SK-N-SH (cell line): ENCODE results near the gene TMEM52B. TPM values are rescaled to one million over a fixed set of nuclear protein-coding genes. Genes with fewer than 3 reads are reported as not detected.
A peak's percentile ranks its signal among the peaks of the same experiment; 100 is the strongest.

Source experiments
- CTCF ChIA-PET: fragments of 300-600, 350-600 bp; formaldehyde crosslinking; extraction: SDS; loops from one replicate; lab custom pipeline; 2021; lab: Yijun Ruan, JAX
- POLR2A ChIA-PET: fragments of 350-600 bp; sonication (Branson Sonifier 250); formaldehyde crosslinking; extraction: SDS; loops from one replicate; lab custom pipeline; 2020; ENCODE audit warnings: antibody characterized with exemption, inconsistent platforms; lab: Yijun Ruan, JAX
- DNase-seq: peaks from one replicate; pipeline ENCODE4 v3.0.0; 2012
- H2AFZ ChIP-seq: fragments of 200-600 bp; sonication (generic); 2 replicates; pipeline ENCODE4 v1.8.1; 2016; ENCODE audit warnings: antibody characterized with exemption, mild to moderate bottlenecking, low read depth
- H3F3A ChIP-seq: fragments of 200-600 bp; sonication (generic); replicated peaks from 2 replicates; pipeline ENCODE3; 2016; ENCODE audit warnings: antibody characterized with exemption, mild to moderate bottlenecking; ENCODE audit not compliant: insufficient read depth
- H3K27ac ChIP-seq, 2 experiments: fragments of 200-500 bp in 1 of 2; fragments of 200-600 bp in 1 of 2; sonication (Bioruptor generic) in 1 of 2; sonication (generic), shearing (Covaris generic) in 1 of 2; 2 replicates each; pipeline versions ENCODE4 v1.5.1 to v1.6.1; 2014 to 2016; ENCODE audit warnings: low read depth in 2 of 2, inconsistent platforms in 1 of 2, low read length in 1 of 2, mild to moderate bottlenecking in 1 of 2, mixed read lengths in 1 of 2
- H3K27me3 ChIP-seq: fragments of 200-600 bp; sonication (generic), shearing (Covaris generic); 2 replicates; pipeline ENCODE4 v1.6.1; 2016; ENCODE audit warnings: mixed run types; ENCODE audit not compliant: insufficient read depth
- H3K36me3 ChIP-seq, 2 experiments: fragments of 200-500 bp in 1 of 2; fragments of 200-600 bp in 1 of 2; sonication (Bioruptor generic) in 1 of 2; sonication (generic) in 1 of 2; replicated peaks in 1 of 2; 2 replicates each; pipeline versions ENCODE3 to v1.5.1; 2014 to 2016; ENCODE audit warnings: low read length in 1 of 2, mild to moderate bottlenecking in 1 of 2; ENCODE audit not compliant: insufficient read depth in 2 of 2, control insufficient read depth in 1 of 2
- H3K4me1 ChIP-seq, 2 experiments: fragments of 200-500 bp in 1 of 2; fragments of 200-600 bp in 1 of 2; sonication (Bioruptor generic) in 1 of 2; sonication (generic), shearing (Covaris generic) in 1 of 2; 2 replicates each; pipeline versions ENCODE4 v1.5.1 to v1.6.1; 2014 to 2016; ENCODE audit warnings: low read depth in 1 of 2, low read length in 1 of 2, mixed run types in 1 of 2; ENCODE audit not compliant: insufficient read depth in 2 of 2, control insufficient read depth in 1 of 2
- H3K4me2 ChIP-seq: fragments of 200-600 bp; sonication (generic), shearing (Covaris generic); 2 replicates; pipeline ENCODE4 v1.6.1; 2017; ENCODE audit warnings: mixed run types
- H3K4me3 ChIP-seq, 2 experiments: fragments of 200-500 bp in 1 of 2; fragments of 200-600 bp in 1 of 2; sonication (Bioruptor generic) in 1 of 2; sonication (generic), shearing (Covaris generic) in 1 of 2; 2 replicates each; pipeline versions ENCODE4 v1.5.1 to v1.8.1; 2014 to 2016; ENCODE audit warnings: low read depth in 2 of 2, inconsistent platforms in 1 of 2, low read length in 1 of 2, mild to moderate bottlenecking in 1 of 2, mixed read lengths in 1 of 2, moderate library complexity in 1 of 2
- H3K79me2 ChIP-seq: fragments of 200-600 bp; sonication (generic); 2 replicates; pipeline ENCODE4 v1.8.1; 2017; ENCODE audit warnings: mild to moderate bottlenecking; ENCODE audit not compliant: insufficient read depth
- H3K9ac ChIP-seq: fragments of 200-600 bp; sonication (generic); 2 replicates; pipeline ENCODE4 v1.6.1; 2017; ENCODE audit warnings: mixed run types
- H3K9me2 ChIP-seq: fragments of 200-600 bp; sonication (generic); 2 replicates; pipeline ENCODE4 v1.6.1; 2017; ENCODE audit warnings: mixed run types
- H3K9me3 ChIP-seq: fragments of 200-600 bp; sonication (generic); 2 replicates; pipeline ENCODE4 v1.6.1; 2017; ENCODE audit warnings: mixed run types, mild to moderate bottlenecking, moderate library complexity
- H4K20me1 ChIP-seq: fragments of 200-600 bp; sonication (generic); 2 replicates; pipeline ENCODE4 v1.6.1; 2017; ENCODE audit warnings: mild to moderate bottlenecking, mixed run types; ENCODE audit not compliant: insufficient read depth
- EZH2phosphoT487 ChIP-seq: fragments of 200-600 bp; sonication (generic); IDR thresholded peaks from 2 replicates; pipeline ENCODE4 v1.6.1; 2017; ENCODE audit warnings: low read depth, mixed run types, mild to moderate bottlenecking, antibody characterized with exemption, moderate library complexity, borderline replicate concordance
- FOSL2 ChIP-seq: IDR thresholded peaks from 2 replicates; pipeline ENCODE4 v1.4.0; 2012; ENCODE audit warnings: low read depth, mild to moderate bottlenecking, moderate library complexity, borderline replicate concordance
- FOXJ3 ChIP-seq: sonication (generic); formaldehyde crosslinking; IDR thresholded peaks from 2 replicates; pipeline ENCODE4 v1.5.1; 2020; ENCODE audit warnings: mild to moderate bottlenecking, missing genetic modification reagents
- JUND ChIP-seq: IDR thresholded peaks from 2 replicates; pipeline ENCODE4 v1.4.0; 2012
- MEF2A ChIP-seq: IDR thresholded peaks from 2 replicates; pipeline ENCODE4 v1.4.0; 2012; ENCODE audit warnings: low read depth, borderline replicate concordance
- MXI1 ChIP-seq: IDR thresholded peaks from 2 replicates; pipeline ENCODE4 v1.6.1; 2012; ENCODE audit warnings: mild to moderate bottlenecking, low read depth, low read length, improper control_type of control experiment
- NFIC ChIP-seq: IDR thresholded peaks from 2 replicates; pipeline ENCODE4 v1.4.0; 2012; ENCODE audit warnings: borderline replicate concordance
- NRF1 ChIP-seq: IDR thresholded peaks from 2 replicates; pipeline ENCODE4 v1.6.1; 2012; ENCODE audit warnings: low read depth, mild to moderate bottlenecking, low read length
- RCOR1 ChIP-seq: fragments of 150-350 bp; IDR thresholded peaks from 2 replicates; pipeline ENCODE4 v1.6.1; 2017; ENCODE audit warnings: antibody characterized with exemption, low read length
- RFX5 ChIP-seq: IDR thresholded peaks from 2 replicates; pipeline ENCODE4 v1.6.1; 2012; ENCODE audit warnings: mild to moderate bottlenecking, improper control_type of control experiment, low read length
- RXRA ChIP-seq: IDR thresholded peaks from 2 replicates; pipeline ENCODE4 v1.4.0; 2012; ENCODE audit warnings: low read depth, mild to moderate bottlenecking, borderline replicate concordance
- SMC3 ChIP-seq: IDR thresholded peaks from 2 replicates; pipeline ENCODE4 v1.6.1; 2012; ENCODE audit warnings: low read depth, low read length, improper control_type of control experiment
- TCF12 ChIP-seq: IDR thresholded peaks from 2 replicates; pipeline ENCODE4 v1.4.0; 2012
- WGBS: methylation state at CpG from one replicate; pipeline ENCODE4 v1.1.6; 2017; ENCODE audit warnings: low lambda C conversion rate; 5-methylcytosine and 5-hydroxymethylcytosine counted together
- polyA plus RNA-seq, 3 experiments: library from polyadenylated mRNA; depleted of rRNA; stranded (reverse); fragments of >200 nt; gene quantifications; 2 replicates each; pipeline ENCODE4 v1.2.3, GENCODE V29; 2012
- TF ChIP-seq, protein P1 (sequence below): IDR thresholded peaks from 2 replicates; pipeline ENCODE4; 2012
- TF ChIP-seq, protein P2 (sequence below): IDR thresholded peaks from 2 replicates; pipeline ENCODE4 v1.4.0; 2012; ENCODE audit warnings: low read depth
- TF ChIP-seq, protein P3 (sequence below): IDR thresholded peaks from 2 replicates; pipeline ENCODE4 v1.6.1; 2012; ENCODE audit warnings: mild to moderate bottlenecking, low read depth, low read length, moderate library complexity
- TF ChIP-seq, protein P4 (sequence below): IDR thresholded peaks from 2 replicates; pipeline ENCODE4 v1.4.0; 2012; ENCODE audit warnings: low read depth, borderline replicate concordance

TMEM52B gene
- polyA plus RNA-seq, 1 of the 3 experiments (the other 2 are of a cell fraction): not detected

DNA sequence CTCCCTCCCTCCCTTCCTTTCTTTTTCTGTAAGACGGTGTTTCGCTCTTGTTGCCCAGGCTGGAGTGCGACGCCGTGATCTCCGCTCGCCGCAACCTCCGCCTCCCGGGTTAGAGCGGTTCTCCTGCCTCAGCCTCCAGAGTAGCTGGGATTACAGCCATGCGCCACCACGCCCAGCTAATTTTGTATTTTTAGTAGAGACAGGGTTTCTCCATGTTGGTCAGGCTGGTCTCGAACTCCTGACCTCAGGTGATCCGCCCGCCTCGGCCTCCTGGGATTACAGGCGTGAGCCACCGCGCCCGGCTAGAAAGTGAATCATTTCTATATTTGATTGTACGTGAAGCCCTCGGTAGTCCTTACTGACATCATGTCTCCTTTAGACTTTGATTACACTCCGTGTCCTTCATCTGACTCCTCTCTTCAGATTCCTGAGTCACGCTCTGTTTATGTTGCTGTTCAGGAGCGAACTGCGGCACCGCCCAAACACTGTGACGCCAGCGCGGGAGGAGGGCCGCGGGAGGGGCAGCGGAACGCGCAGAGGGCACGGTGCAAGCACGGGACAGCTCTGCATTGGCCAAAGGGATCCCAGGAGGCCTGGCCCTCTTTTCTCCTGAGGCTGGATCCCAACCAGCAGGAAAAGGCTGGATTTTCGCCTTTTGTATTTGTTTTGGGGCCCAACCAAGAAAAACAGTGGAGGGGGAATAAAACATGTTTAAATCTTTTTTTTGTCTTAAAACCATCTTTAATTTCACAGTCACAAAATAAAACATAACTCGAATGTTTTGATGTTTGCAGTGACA, 33.3 kb downstream of the TMEM52B start:
- H4K20me1 ChIP-seq: peaks cover 7% of the 10 kb centered on the region; the same call in 1 of the 2 replicates
- ChIA-PET POLR2A (no interaction called here), CTCF (interaction anchor here (1.1 to 1.4 kb wide), 2 partner anchors 23 to 59 kb away, joined by 3 to 4 read pairs; no protein-coding TSS in a partner anchor)
- H3K4me1 ChIP-seq: no peaks in the 10 kb centered on the region; a peak in 1 of 4 replicates
- H3K27me3 ChIP-seq: peaks cover 11% of the 10 kb centered on the region; the same call in 1 of the 2 replicates
- TF ChIP-seq JUND (no peak; the same call in 1 of the 2 replicates), FOSL2 (peak; percentile 39; the same call in 1 of the 2 replicates), FOXJ3 (0 out of 2 replicates have a peak, but pooled peaks have one; percentile 56), RXRA (peak; percentile 64; the same call in 1 of the 2 replicates), TCF12 (no peak; the same call in 1 of the 2 replicates), NRF1 (0 out of 2 replicates have a peak, but pooled peaks have one; percentile 29), MXI1 (peak; percentile 70), RCOR1 (0 out of 2 replicates have a peak, but pooled peaks have one; percentile 25)
- TF ChIP-seq, protein P1, sequence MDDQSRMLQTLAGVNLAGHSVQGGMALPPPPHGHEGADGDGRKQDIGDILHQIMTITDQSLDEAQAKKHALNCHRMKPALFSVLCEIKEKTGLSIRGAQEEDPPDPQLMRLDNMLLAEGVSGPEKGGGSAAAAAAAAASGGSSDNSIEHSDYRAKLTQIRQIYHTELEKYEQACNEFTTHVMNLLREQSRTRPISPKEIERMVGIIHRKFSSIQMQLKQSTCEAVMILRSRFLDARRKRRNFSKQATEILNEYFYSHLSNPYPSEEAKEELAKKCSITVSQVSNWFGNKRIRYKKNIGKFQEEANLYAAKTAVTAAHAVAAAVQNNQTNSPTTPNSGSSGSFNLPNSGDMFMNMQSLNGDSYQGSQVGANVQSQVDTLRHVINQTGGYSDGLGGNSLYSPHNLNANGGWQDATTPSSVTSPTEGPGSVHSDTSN: peak; percentile 30; the same call in 1 of the 2 replicates
- TF ChIP-seq, protein P2, sequence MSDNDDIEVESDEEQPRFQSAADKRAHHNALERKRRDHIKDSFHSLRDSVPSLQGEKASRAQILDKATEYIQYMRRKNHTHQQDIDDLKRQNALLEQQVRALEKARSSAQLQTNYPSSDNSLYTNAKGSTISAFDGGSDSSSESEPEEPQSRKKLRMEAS: peak; percentile 50; the same call in 1 of the 2 replicates
- H3K4me3 ChIP-seq: peak overlapping the region; percentile 72 to 97
- no peaks in the 10 kb centered on the region for H3K79me2 ChIP-seq
- DNase-seq: peak; percentile 88
- H3F3A ChIP-seq: peaks cover 3% of the 10 kb centered on the region
- H2AFZ ChIP-seq: peak overlapping the region; percentile 90
- peak overlapping the region; percentile 88 for H3K4me2 ChIP-seq
- WGBS: 8% methylated on average over 40 of the region's 40 CpGs
- peak overlapping the region; percentile 79 to 87 for H3K27ac ChIP-seq
- peak overlapping the region; percentile 87 for H3K9ac ChIP-seq
- H3K9me3 ChIP-seq: no peaks in the 10 kb centered on the region
- no peaks in the 10 kb centered on the region for H3K36me3 ChIP-seq
- no peaks in the 10 kb centered on the region for H3K9me2 ChIP-seq

DNA sequence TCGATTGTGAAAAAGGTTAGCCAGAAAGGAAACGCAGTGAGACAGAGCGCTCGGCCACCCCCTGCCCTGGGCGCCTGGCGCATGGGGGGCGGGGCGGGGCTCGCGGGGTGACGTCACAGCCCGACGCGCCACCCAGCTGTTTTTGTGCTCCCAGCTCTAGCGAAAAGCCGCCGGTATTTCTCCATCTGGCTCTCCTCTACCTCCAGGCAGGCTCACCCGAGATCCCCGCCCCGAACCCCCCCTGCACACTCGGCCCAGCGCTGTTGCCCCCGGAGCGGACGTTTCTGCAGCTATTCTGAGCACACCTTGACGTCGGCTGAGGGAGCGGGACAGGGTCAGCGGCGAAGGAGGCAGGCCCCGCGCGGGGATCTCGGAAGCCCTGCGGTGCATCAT, 33.9 kb downstream of the TMEM52B start, which contains the start of gene GABARAPL1:
Gene GABARAPL1 (plus strand): TSS at position 139 of the 393 bp plus-strand sequence. CDS start 253 bp downstream, at position 392.
- WGBS: 2% methylated on average over 25 of the region's 35 CpGs
- H4K20me1 ChIP-seq: peaks cover 7% of the 10 kb centered on the region; the same call in 1 of the 2 replicates
- H3K4me2 ChIP-seq: peak within 1 kb of the TSS; percentile 88
- H3K27me3 ChIP-seq: peaks cover 6% of the 10 kb centered on the region; the same call in 1 of the 2 replicates
- H3K27ac ChIP-seq: peak within 1 kb of the TSS; percentile 79 to 87
- POLR2A ChIA-PET: no interaction called here
- CTCF ChIA-PET: interaction anchor here (1.1 to 1.4 kb wide), 2 partner anchors 23 to 60 kb away, joined by 3 to 4 read pairs; no protein-coding TSS in a partner anchor
- no peaks in the 10 kb centered on the region; a peak in 1 of 4 replicates for H3K4me1 ChIP-seq
- no peaks in the 10 kb centered on the region for H3K9me2 ChIP-seq
- peaks cover 3% of the 10 kb centered on the region for H3F3A ChIP-seq
- peak within 1 kb of the TSS; percentile 72 to 97 for H3K4me3 ChIP-seq
- H3K9me3 ChIP-seq: no peaks in the 10 kb centered on the region
- H2AFZ ChIP-seq: peak within 1 kb of the TSS; percentile 90
- no peaks in the 10 kb centered on the region for H3K36me3 ChIP-seq
- peak within 1 kb of the TSS; percentile 87 for H3K9ac ChIP-seq
- peak; percentile 91 for DNase-seq
- no peaks in the 10 kb centered on the region for H3K79me2 ChIP-seq
- TF ChIP-seq, protein P3, sequence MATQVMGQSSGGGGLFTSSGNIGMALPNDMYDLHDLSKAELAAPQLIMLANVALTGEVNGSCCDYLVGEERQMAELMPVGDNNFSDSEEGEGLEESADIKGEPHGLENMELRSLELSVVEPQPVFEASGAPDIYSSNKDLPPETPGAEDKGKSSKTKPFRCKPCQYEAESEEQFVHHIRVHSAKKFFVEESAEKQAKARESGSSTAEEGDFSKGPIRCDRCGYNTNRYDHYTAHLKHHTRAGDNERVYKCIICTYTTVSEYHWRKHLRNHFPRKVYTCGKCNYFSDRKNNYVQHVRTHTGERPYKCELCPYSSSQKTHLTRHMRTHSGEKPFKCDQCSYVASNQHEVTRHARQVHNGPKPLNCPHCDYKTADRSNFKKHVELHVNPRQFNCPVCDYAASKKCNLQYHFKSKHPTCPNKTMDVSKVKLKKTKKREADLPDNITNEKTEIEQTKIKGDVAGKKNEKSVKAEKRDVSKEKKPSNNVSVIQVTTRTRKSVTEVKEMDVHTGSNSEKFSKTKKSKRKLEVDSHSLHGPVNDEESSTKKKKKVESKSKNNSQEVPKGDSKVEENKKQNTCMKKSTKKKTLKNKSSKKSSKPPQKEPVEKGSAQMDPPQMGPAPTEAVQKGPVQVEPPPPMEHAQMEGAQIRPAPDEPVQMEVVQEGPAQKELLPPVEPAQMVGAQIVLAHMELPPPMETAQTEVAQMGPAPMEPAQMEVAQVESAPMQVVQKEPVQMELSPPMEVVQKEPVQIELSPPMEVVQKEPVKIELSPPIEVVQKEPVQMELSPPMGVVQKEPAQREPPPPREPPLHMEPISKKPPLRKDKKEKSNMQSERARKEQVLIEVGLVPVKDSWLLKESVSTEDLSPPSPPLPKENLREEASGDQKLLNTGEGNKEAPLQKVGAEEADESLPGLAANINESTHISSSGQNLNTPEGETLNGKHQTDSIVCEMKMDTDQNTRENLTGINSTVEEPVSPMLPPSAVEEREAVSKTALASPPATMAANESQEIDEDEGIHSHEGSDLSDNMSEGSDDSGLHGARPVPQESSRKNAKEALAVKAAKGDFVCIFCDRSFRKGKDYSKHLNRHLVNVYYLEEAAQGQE: no peak
- TF ChIP-seq, protein P4, sequence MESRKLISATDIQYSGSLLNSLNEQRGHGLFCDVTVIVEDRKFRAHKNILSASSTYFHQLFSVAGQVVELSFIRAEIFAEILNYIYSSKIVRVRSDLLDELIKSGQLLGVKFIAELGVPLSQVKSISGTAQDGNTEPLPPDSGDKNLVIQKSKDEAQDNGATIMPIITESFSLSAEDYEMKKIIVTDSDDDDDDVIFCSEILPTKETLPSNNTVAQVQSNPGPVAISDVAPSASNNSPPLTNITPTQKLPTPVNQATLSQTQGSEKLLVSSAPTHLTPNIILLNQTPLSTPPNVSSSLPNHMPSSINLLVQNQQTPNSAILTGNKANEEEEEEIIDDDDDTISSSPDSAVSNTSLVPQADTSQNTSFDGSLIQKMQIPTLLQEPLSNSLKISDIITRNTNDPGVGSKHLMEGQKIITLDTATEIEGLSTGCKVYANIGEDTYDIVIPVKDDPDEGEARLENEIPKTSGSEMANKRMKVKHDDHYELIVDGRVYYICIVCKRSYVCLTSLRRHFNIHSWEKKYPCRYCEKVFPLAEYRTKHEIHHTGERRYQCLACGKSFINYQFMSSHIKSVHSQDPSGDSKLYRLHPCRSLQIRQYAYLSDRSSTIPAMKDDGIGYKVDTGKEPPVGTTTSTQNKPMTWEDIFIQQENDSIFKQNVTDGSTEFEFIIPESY: no peak
- TF ChIP-seq MEF2A (no peak), NFIC (no peak), EZH2phosphoT487 (no peak), RFX5 (no peak), SMC3 (no peak)
- TF ChIP-seq, protein P1: no peak
